HG03159 (cell line): ENCODE data around the gene SLC1A3.
"Not testable (repeated sequence)": the region's sequence is repeated elsewhere in the genome, so short reads cannot be mapped to it uniquely, and the experiment has no call there.

Source experiments
- ATAC-seq: cut with Tn5 transposase; IDR thresholded peaks from one replicate; pipeline ENCODE4 v1.9.1; 2021; ENCODE audit warnings: mild to moderate bottlenecking, moderate library complexity; ENCODE audit not compliant: unreplicated experiment

Gene SLC1A3

GRCh38 chr5:36606428-36607113 lies at the start of gene SLC1A3:
SLC1A3 (plus strand) TSS chr5:36606606; CDS start chr5:36608424, 1,818 bp downstream.
- ATAC-seq: peak; percentile 86

GRCh38 chr5:36558641-36559040 lies 47.8 kb upstream of the SLC1A3 start:
- ATAC-seq: no peak

GRCh38 chr5:36561601-36562000 lies 44.8 kb upstream of the SLC1A3 start:
- ATAC-seq: no peak

GRCh38 chr5:36569491-36569890 lies 36.9 kb upstream of the SLC1A3 start:
- ATAC-seq: no peak

- no peak for ATAC-seq
Measured at GRCh38 chr5:36570301-36571095, 35.9 kb upstream of the SLC1A3 start.

GRCh38 chr5:36571401-36572042 lies 34.9 kb upstream of the SLC1A3 start:
- ATAC-seq: no peak

GRCh38 chr5:36573438-36573837 lies 33.0 kb upstream of the SLC1A3 start:
- ATAC-seq: no peak

- no peak for ATAC-seq
Measured at GRCh38 chr5:36575361-36575781, 31.0 kb upstream of the SLC1A3 start.

- ATAC-seq: no peak
Measured at GRCh38 chr5:36576721-36577120, 29.7 kb upstream of the SLC1A3 start.

- not testable (repeated sequence) for ATAC-seq
Measured at GRCh38 chr5:36579858-36580257, 26.5 kb upstream of the SLC1A3 start.

- ATAC-seq: no peak
Measured at GRCh38 chr5:36581070-36581469, 25.3 kb upstream of the SLC1A3 start.

- ATAC-seq: no peak
Measured at GRCh38 chr5:36584009-36584875, 22.2 kb upstream of the SLC1A3 start.

- no peak for ATAC-seq
Measured at GRCh38 chr5:36585701-36586100, 20.7 kb upstream of the SLC1A3 start.

GRCh38 chr5:36587354-36587753 lies 19.1 kb upstream of the SLC1A3 start:
- no peak for ATAC-seq

- not testable (repeated sequence) for ATAC-seq
Measured at GRCh38 chr5:36589735-36590134, 16.7 kb upstream of the SLC1A3 start.

GRCh38 chr5:36590513-36591286 lies 15.7 kb upstream of the SLC1A3 start:
- ATAC-seq: no peak

- ATAC-seq: no peak
Measured at GRCh38 chr5:36593867-36594266, 12.5 kb upstream of the SLC1A3 start.

- ATAC-seq: no peak
Measured at GRCh38 chr5:36596247-36596646, 10.2 kb upstream of the SLC1A3 start.

GRCh38 chr5:36596756-36597155 lies 9.7 kb upstream of the SLC1A3 start:
- ATAC-seq: no peak

GRCh38 chr5:36598045-36598444 lies 8.4 kb upstream of the SLC1A3 start:
- ATAC-seq: no peak
